Measurements from ENCODE around the gene ZNF408. TPM values are rescaled to one million over a fixed set of nuclear protein-coding genes. Genes with fewer than 3 reads are reported as not detected.
A peak's percentile ranks its signal among the peaks of the same experiment; 100 is the strongest.

Gene ZNF408
- total and polyA plus RNA-seq, 2 donors (not counting 3 experiments of a cell fraction or from before 2014, with no cell fraction given) = 7.8 to 10.9 TPM

GRCh38 chr11:46686886-46687795 lies 13.7 kb upstream of the ZNF408 start:
- Histone ChIP-seq H2AFZ (ENCODE audit: low read depth, low read length) (no peak overlapping the region), H3K9me1 (replicated peaks; ENCODE audit: control insufficient read depth, extremely low read depth, insufficient read depth, low read length) (no peaks in the 10 kb centered on the region), H3K9ac (replicated peaks; ENCODE audit: extremely low read depth, insufficient read depth, low read length) (no peak overlapping the region), H3K9me3 (replicated peaks; ENCODE audit: control insufficient read depth, insufficient read depth, low read length) (no peaks in the 10 kb centered on the region), H3K79me2 (ENCODE audit: control insufficient read depth, insufficient read depth, low read length) (no peaks in the 10 kb centered on the region), H3K27me3 (ENCODE audit: control insufficient read depth in 2 of 2, insufficient read depth in 2 of 2, low read length in 2 of 2) (no peaks in the 10 kb centered on the region), H3K36me3 (ENCODE audit: control insufficient read depth in 2 of 2, extremely low read depth in 1 of 2, insufficient read depth in 2 of 2, low read length in 2 of 2) (peaks cover 2 to 13% of the 10 kb centered on the region in 2 experiments), H3K27ac (ENCODE audit: insufficient read depth, low read depth, low read length) (no peak overlapping the region), H4K20me1 (replicated peaks; ENCODE audit: control insufficient read depth, extremely low read depth, insufficient read depth, low read length) (no peaks in the 10 kb centered on the region), H3K4me2 (ENCODE audit: insufficient read depth, low read length) (no peak overlapping the region), H3K4me3 (replicated peaks in 1 of 3; ENCODE audit: insufficient read depth in 1 of 3, low read depth in 1 of 3, low read length in 3 of 3) (no peak overlapping the region), H3K4me1 (ENCODE audit: control insufficient read depth, extremely low read depth, insufficient read depth, low read length) (no peaks in the 10 kb centered on the region)
- dilution Hi-C loops (cut with MboI; ENCODE audit: extremely low pct_ligation_motif_present, low sequenced_read_pairs) = no loop called here
- FAIRE-seq (peak; percentile 26), DNase-seq (ENCODE audit: low read depth, low spot score) (no peak)
- BruUV-seq (replicated peaks) = no TSS peak
- ChIA-PET POLR2A (interaction anchor here (0.6 kb wide), 1 partner anchor 13 kb away, joined by 3 read pairs; the partner anchor contains the start of genes ARHGAP1 and ZNF408), CTCF (no interaction called here)
- TF ChIP-seq MYC (IDR thresholded peaks at IDR 0.05; ENCODE audit: low read depth, low read length) (no peak), GATA2 (IDR thresholded peaks at IDR 0.05; ENCODE audit: insufficient read depth, insufficient read length, low read depth, low read length) (no peak), FOS (IDR thresholded peaks at IDR 0.05; ENCODE audit: borderline replicate concordance, insufficient read depth, low read length) (no peak), MAX (IDR thresholded peaks at IDR 0.05; ENCODE audit: insufficient read depth, insufficient read length) (no peak), JUN (IDR thresholded peaks at IDR 0.05; ENCODE audit: borderline replicate concordance, insufficient read depth, insufficient read length, low read depth) (no peak), EZH2 (IDR thresholded peaks at IDR 0.05; ENCODE audit: borderline replicate concordance, low read depth, low read length, severe bottlenecking) (no peak), POLR2A (IDR thresholded peaks at IDR 0.05; ENCODE audit: low read depth, low read length) (no peak), POLR2AphosphoS5 (IDR thresholded peaks at IDR 0.05; ENCODE audit: insufficient read depth, low read depth, low read length) (no peak)
- TF ChIP-seq, protein P1, sequence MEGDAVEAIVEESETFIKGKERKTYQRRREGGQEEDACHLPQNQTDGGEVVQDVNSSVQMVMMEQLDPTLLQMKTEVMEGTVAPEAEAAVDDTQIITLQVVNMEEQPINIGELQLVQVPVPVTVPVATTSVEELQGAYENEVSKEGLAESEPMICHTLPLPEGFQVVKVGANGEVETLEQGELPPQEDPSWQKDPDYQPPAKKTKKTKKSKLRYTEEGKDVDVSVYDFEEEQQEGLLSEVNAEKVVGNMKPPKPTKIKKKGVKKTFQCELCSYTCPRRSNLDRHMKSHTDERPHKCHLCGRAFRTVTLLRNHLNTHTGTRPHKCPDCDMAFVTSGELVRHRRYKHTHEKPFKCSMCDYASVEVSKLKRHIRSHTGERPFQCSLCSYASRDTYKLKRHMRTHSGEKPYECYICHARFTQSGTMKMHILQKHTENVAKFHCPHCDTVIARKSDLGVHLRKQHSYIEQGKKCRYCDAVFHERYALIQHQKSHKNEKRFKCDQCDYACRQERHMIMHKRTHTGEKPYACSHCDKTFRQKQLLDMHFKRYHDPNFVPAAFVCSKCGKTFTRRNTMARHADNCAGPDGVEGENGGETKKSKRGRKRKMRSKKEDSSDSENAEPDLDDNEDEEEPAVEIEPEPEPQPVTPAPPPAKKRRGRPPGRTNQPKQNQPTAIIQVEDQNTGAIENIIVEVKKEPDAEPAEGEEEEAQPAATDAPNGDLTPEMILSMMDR (IDR thresholded peaks at IDR 0.05; ENCODE audit: extremely low read depth in 1 of 2, insufficient read depth in 1 of 2, low read depth in 1 of 2, low read length in 2 of 2) = no peak
- intact Hi-C loops (cut with micrococcal nuclease) = no loop called here

All from endothelial cell of umbilical vein (primary cell).